ENCODE data around the gene NAV2.

Gene NAV2

GRCh38 chr11:20159466-20160381, 447.1 kb downstream of the NAV2 start:
- no peaks in the 10 kb centered on the region for H3K9me3 ChIP-seq (ENCODE audit: control insufficient read depth, low read length)
- peaks cover 94% of the 10 kb centered on the region for H3K27me3 ChIP-seq (ENCODE audit: control insufficient read depth, insufficient read depth, low read length)
- H3K4me1 ChIP-seq (ENCODE audit: control insufficient read depth, insufficient read depth, low read length), result peaks cover 4% of the 10 kb centered on the region
- H3K36me3 ChIP-seq (ENCODE audit: control insufficient read depth, insufficient read depth, low read length), result no peaks in the 10 kb centered on the region
- no peak overlapping the region for H3K9ac ChIP-seq (ENCODE audit: low read length)
- H3K4me3 ChIP-seq (ENCODE audit: low read length), result no peak overlapping the region

- H3K27me3 ChIP-seq (ENCODE audit: control insufficient read depth, insufficient read depth, low read length), result peaks cover 93% of the 10 kb centered on the region
- H3K9me3 ChIP-seq (ENCODE audit: control insufficient read depth, low read length), result no peaks in the 10 kb centered on the region
- H3K4me3 ChIP-seq (ENCODE audit: low read length), result no peak within 1 kb of the TSS
- peaks cover 4% of the 10 kb centered on the region for H3K4me1 ChIP-seq (ENCODE audit: control insufficient read depth, insufficient read depth, low read length)
- no peaks in the 10 kb centered on the region for H3K36me3 ChIP-seq (ENCODE audit: control insufficient read depth, insufficient read depth, low read length)
- H3K9ac ChIP-seq (ENCODE audit: low read length), result no peak within 1 kb of the TSS
These were observed 448.0 kb downstream of the NAV2 start, which contains the start of gene DBX1 for GRCh38 chr11:20160425-20161229. TSS of gene DBX1 (minus strand) at chr11:20160475. CDS start at chr11:20160324, 151 bp downstream.

- Histone ChIP-seq H3K27me3 (ENCODE audit: control insufficient read depth, insufficient read depth, low read length) (peaks cover 89% of the 10 kb centered on the region), H3K9ac (ENCODE audit: low read length) (no peak overlapping the region)
These were observed 448.7 kb downstream of the NAV2 start for GRCh38 chr11:20161230-20161918.

GRCh38 chr11:20161923-20162744, 449.5 kb downstream of the NAV2 start:
- Histone ChIP-seq H3K36me3 (ENCODE audit: control insufficient read depth, insufficient read depth, low read length) (no peaks in the 10 kb centered on the region), H3K27me3 (ENCODE audit: control insufficient read depth, insufficient read depth, low read length) (peaks cover 86% of the 10 kb centered on the region), H3K4me1 (ENCODE audit: control insufficient read depth, insufficient read depth, low read length) (peaks cover 2% of the 10 kb centered on the region), H3K9me3 (ENCODE audit: control insufficient read depth, low read length) (no peaks in the 10 kb centered on the region), H3K4me3 (ENCODE audit: low read length) (no peak overlapping the region), H3K9ac (ENCODE audit: low read length) (no peak overlapping the region)

More at GRCh38 chr11:20161230-20161918, 448.7 kb downstream of the NAV2 start:
- Histone ChIP-seq H3K9me3 (ENCODE audit: control insufficient read depth, low read length) (no peaks in the 10 kb centered on the region), H3K4me1 (ENCODE audit: control insufficient read depth, insufficient read depth, low read length) (peaks cover 4% of the 10 kb centered on the region), H3K4me3 (ENCODE audit: low read length) (no peak overlapping the region), H3K36me3 (ENCODE audit: control insufficient read depth, insufficient read depth, low read length) (no peaks in the 10 kb centered on the region)

GRCh38 chr11:20162824-20163782, 450.5 kb downstream of the NAV2 start:
- Histone ChIP-seq H3K9ac (ENCODE audit: low read length) (no peak overlapping the region), H3K9me3 (ENCODE audit: control insufficient read depth, low read length) (no peaks in the 10 kb centered on the region), H3K27me3 (ENCODE audit: control insufficient read depth, insufficient read depth, low read length) (peaks cover 86% of the 10 kb centered on the region), H3K4me1 (ENCODE audit: control insufficient read depth, insufficient read depth, low read length) (no peaks in the 10 kb centered on the region), H3K4me3 (ENCODE audit: low read length) (no peak overlapping the region), H3K36me3 (ENCODE audit: control insufficient read depth, insufficient read depth, low read length) (no peaks in the 10 kb centered on the region)

GRCh38 chr11:20163783-20164481, 451.3 kb downstream of the NAV2 start:
- Histone ChIP-seq H3K27me3 (ENCODE audit: control insufficient read depth, insufficient read depth, low read length) (peaks cover 81% of the 10 kb centered on the region), H3K36me3 (ENCODE audit: control insufficient read depth, insufficient read depth, low read length) (no peaks in the 10 kb centered on the region), H3K9me3 (ENCODE audit: control insufficient read depth, low read length) (no peaks in the 10 kb centered on the region), H3K4me1 (ENCODE audit: control insufficient read depth, insufficient read depth, low read length) (no peaks in the 10 kb centered on the region), H3K9ac (ENCODE audit: low read length) (no peak overlapping the region), H3K4me3 (ENCODE audit: low read length) (no peak overlapping the region)
